Lower lobe of right lung (tissue), 2 donors: ENCODE data around the gene GMPR. TPM values are rescaled to one million over a fixed set of nuclear protein-coding genes. Genes with fewer than 3 reads are reported as not detected.

ENCODE experiments used
- ATAC-seq, 2 donors: fragments of 200-7000 bp; cut with Tn5 transposase; one replicate each; pipeline ENCODE4 v1.9.1; 2020 to 2022; ENCODE audit warnings: mild to moderate bottlenecking in 2 of 2, moderate library complexity in 2 of 2
- DNase-seq: peaks from one replicate; pipeline ENCODE4 v3.0.0-alpha.2; 2020
- H3K27ac ChIP-seq: fragments of 200-600 bp; one replicate; pipeline ENCODE4 v1.8.0; 2022
- H3K27me3 ChIP-seq: fragments of 200-600 bp; one replicate; pipeline ENCODE4 v1.8.0; 2022; ENCODE audit warnings: low read depth
- H3K36me3 ChIP-seq: fragments of 200-600 bp; one replicate; pipeline ENCODE4 v1.8.0; 2022; ENCODE audit warnings: mild to moderate bottlenecking
- H3K4me1 ChIP-seq: fragments of 200-600 bp; one replicate; pipeline ENCODE4 v1.8.0; 2022
- H3K4me3 ChIP-seq: fragments of 200-600 bp; one replicate; pipeline ENCODE4 v1.8.0; 2022; ENCODE audit warnings: mild to moderate bottlenecking
- H3K9me3 ChIP-seq: fragments of 200-600 bp; one replicate; pipeline ENCODE4 v1.8.0; 2022
- CTCF ChIP-seq: fragments of 200-600 bp; IDR thresholded peaks from one replicate; pipeline ENCODE4 v1.8.0; 2022; ENCODE audit warnings: antibody characterized with exemption, mild to moderate bottlenecking
- intact Hi-C: fragments of 100-400 bp; cut with DNase I; formaldehyde crosslinking; loops from one replicate; pipeline ENCODE4 v1.11.0; 2022
- total RNA-seq: library from RNA; stranded (reverse); fragmentation: NEBNext Ultra II Directional; extraction: Animal tissue kit (Norgen Biotek cat#: 25700); gene quantifications from one replicate; pipeline ENCODE4 v1.2.1, GENCODE V29; 2021
- donor health status: DM: no; HTN: yes; CAD: no; lungs with severe emphysema.

GMPR gene
- total RNA-seq, 1 donor from 2014 or later = 22.5 TPM

- ATAC-seq = peak; percentile 84 to 91
- Histone ChIP-seq H3K36me3 (no peaks in the 10 kb centered on the region), H3K9me3 (no peaks in the 10 kb centered on the region), H3K27me3 (no peaks in the 10 kb centered on the region), H3K27ac (no peak overlapping the region), H3K4me3 (no peak overlapping the region), H3K4me1 (no peaks in the 10 kb centered on the region)
- DNase-seq = no peak
- peak; percentile 95 for TF ChIP-seq CTCF
- intact Hi-C loops = no loop called here
Measured at GRCh38 chr6:16206595-16207037, 31.8 kb upstream of the GMPR start.

- ATAC-seq = no peak
- TF ChIP-seq CTCF = no peak
- H3K4me3 ChIP-seq = no peak overlapping the region
- intact Hi-C loops = no loop called here
- H3K27ac ChIP-seq = no peak overlapping the region
- no peaks in the 10 kb centered on the region for H3K27me3 ChIP-seq
- no peaks in the 10 kb centered on the region for H3K4me1 ChIP-seq
- no peaks in the 10 kb centered on the region for H3K9me3 ChIP-seq
- DNase-seq = no peak
- no peaks in the 10 kb centered on the region for H3K36me3 ChIP-seq
Measured at GRCh38 chr6:16208989-16209388, 29.4 kb upstream of the GMPR start.

GRCh38 chr6:16209539-16209938, 28.8 kb upstream of the GMPR start:
- Histone ChIP-seq H3K9me3 (no peaks in the 10 kb centered on the region), H3K4me3 (no peak overlapping the region), H3K27ac (no peak overlapping the region), H3K36me3 (no peaks in the 10 kb centered on the region), H3K27me3 (no peaks in the 10 kb centered on the region), H3K4me1 (no peaks in the 10 kb centered on the region)
- no peak for ATAC-seq
- DNase-seq = no peak
- intact Hi-C loops = no loop called here
- no peak for TF ChIP-seq CTCF

- no peak for ATAC-seq
- intact Hi-C loops = no loop called here
- H3K36me3 ChIP-seq = no peaks in the 10 kb centered on the region
- H3K27ac ChIP-seq = no peak overlapping the region
- DNase-seq = no peak
- TF ChIP-seq CTCF = no peak
- H3K27me3 ChIP-seq = no peaks in the 10 kb centered on the region
- no peaks in the 10 kb centered on the region for H3K9me3 ChIP-seq
- H3K4me3 ChIP-seq = no peak overlapping the region
- peaks cover 15% of the 10 kb centered on the region for H3K4me1 ChIP-seq
Measured at GRCh38 chr6:16212276-16212675, 26.1 kb upstream of the GMPR start.

- Histone ChIP-seq H3K4me1 (peaks cover 15% of the 10 kb centered on the region), H3K9me3 (no peaks in the 10 kb centered on the region), H3K27me3 (no peaks in the 10 kb centered on the region), H3K36me3 (no peaks in the 10 kb centered on the region), H3K4me3 (peak overlapping the region; percentile 27), H3K27ac (no peak overlapping the region)
- ATAC-seq (peak; percentile 18 to 25), DNase-seq (no peak)
- no peak for TF ChIP-seq CTCF
- intact Hi-C loops = no loop called here
Measured at GRCh38 chr6:16216501-16217155, 21.8 kb upstream of the GMPR start.
